ENCODE data around the gene IQSEC1.
"Not testable (repeated sequence)": the region's sequence is repeated elsewhere in the genome, so short reads cannot be mapped to it uniquely, and the experiment has no call there.

The IQSEC1 gene

GRCh38 chr3:12884790-12885582, 188.2 kb downstream of the IQSEC1 start:
- no peak for DNase-seq

DNA sequence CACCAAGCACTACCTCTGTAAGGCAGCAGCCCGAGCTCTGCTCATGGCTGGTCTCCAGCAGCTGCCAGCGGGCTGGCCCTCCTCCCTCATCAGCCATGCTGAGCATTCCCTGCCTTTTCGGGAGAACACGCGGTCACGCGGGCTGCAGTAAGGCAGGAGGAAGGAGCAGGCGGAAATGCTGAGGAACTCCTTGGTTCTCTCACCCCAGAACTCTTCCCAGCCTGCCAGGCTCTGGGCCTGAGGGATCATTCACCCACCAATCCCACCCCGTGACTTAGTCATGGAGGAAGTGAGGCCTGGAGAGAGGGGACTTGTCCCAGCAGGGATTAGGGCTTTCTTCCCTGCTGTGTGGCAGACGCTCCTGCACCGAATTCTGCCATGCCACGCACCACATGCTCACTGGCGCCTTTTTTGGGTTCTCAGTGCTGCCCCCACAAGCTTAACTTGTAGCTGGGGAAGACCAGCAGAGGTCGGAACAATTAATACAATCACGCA, 189.0 kb downstream of the IQSEC1 start:
- DNase-seq: no peak

DNA sequence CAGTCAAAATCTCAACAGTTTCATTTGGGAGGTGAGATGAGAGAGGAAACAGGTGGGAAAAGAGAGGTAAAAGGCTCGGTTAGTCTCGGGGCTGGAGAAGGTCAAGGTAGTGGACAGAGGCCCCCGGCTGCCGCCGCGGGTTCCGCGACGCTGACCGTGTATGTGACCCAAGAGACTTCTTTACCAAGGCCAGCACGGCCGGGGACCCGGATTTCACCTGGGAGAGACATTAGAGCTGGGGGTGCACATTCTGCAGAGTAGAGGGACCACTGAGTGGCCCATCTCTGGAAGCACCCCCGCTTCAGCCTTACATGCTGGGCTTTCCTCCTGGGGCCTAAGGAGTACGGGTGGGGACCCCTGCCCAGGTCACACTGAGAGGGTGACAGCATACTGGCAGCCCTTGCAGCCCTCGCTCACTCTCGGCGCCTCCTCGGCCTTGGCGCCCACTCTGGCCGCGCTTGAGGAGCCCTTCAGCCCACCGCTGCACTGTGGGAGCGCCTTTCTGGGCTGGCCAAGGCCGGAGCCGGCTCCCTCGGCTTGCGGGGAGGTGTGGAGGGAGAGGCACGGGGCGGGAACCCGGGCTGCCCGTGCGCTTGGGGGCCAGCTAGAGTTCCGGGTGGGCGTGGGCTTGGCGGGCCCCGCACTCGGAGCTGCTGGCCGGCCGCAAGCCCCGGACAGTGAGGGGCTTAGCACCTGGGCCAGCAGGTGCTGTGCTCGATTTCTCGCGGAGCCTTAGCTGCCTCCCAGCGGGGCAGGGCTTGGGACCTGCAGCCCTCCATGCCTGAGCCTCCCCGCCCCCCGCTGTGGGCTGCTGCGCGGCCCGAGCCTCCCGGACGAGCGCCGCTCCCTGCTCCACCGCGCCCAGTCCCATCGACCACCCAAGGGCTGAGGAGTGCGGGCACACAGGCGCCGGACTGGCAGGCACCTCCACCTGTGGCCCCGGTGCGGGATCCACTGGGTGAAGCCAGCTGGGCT, 190.6 kb downstream of the IQSEC1 start:
- no peak for DNase-seq

GRCh38 chr3:12881858-12882257, 191.4 kb downstream of the IQSEC1 start:
- not testable (repeated sequence) for DNase-seq

- no peak for DNase-seq
Observed at GRCh38 chr3:12879191-12879815, 193.9 kb downstream of the IQSEC1 start.

DNA sequence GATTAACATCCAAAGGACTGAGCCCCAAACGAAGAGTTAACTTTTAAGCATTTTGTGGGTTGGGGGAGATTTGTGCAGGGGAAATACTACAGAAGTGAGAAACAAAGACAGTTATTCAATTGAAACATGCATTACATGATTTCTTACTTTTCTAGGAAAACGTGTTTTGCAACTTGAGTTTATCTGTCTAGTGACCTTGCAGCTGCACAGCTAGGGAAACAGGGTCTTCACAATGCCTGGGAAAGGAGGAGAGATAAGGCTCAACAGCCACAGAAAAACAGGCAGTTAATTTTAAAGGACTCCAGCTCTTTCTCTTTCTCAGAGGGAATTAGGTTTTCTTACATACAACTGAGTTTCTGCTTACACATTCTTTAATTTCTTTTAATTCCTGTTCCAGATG, 194.5 kb downstream of the IQSEC1 start:
- not testable (repeated sequence) for DNase-seq

DNA sequence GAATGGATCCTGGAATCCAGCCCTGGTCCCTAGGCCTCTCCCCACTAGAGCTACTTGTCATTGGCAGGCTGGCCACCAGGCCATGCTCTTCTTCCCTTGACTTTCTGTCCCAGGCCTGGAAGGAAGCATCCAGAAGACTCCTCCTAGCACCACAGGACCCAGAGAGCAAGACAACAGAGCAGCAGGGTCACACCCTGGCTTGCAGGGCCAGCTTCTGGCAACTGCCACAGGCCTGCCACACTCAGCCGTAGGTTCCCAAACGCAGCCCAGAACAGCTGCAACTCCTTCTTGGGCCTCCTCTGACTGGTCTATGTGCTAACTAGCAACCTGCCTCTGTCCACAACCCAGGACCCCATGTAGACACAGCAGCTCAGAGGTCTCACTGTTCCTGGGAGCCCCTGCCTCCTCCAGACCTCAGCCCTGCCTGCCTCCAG, 195.1 kb downstream of the IQSEC1 start:
- DNase-seq: no peak

DNA sequence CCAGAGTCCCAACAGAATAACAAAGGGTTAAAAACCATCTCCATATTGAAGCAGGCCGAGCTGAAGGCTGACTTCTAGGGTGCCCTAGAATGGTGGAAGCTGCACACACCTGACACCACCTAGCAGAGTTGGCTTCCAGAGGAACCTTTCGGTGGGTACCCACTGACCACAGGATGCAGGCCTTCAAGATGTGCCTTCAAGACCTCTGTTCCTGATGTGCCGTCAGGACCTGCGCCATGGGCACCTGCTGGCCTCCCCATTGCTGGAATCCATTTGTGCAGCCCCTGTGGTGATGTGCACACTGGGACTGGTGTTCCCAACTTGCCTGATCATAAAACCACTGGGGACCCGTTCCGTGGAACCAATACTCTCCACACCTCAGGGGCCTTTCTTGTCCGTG, 196.2 kb downstream of the IQSEC1 start:
- DNase-seq: no peak

DNA sequence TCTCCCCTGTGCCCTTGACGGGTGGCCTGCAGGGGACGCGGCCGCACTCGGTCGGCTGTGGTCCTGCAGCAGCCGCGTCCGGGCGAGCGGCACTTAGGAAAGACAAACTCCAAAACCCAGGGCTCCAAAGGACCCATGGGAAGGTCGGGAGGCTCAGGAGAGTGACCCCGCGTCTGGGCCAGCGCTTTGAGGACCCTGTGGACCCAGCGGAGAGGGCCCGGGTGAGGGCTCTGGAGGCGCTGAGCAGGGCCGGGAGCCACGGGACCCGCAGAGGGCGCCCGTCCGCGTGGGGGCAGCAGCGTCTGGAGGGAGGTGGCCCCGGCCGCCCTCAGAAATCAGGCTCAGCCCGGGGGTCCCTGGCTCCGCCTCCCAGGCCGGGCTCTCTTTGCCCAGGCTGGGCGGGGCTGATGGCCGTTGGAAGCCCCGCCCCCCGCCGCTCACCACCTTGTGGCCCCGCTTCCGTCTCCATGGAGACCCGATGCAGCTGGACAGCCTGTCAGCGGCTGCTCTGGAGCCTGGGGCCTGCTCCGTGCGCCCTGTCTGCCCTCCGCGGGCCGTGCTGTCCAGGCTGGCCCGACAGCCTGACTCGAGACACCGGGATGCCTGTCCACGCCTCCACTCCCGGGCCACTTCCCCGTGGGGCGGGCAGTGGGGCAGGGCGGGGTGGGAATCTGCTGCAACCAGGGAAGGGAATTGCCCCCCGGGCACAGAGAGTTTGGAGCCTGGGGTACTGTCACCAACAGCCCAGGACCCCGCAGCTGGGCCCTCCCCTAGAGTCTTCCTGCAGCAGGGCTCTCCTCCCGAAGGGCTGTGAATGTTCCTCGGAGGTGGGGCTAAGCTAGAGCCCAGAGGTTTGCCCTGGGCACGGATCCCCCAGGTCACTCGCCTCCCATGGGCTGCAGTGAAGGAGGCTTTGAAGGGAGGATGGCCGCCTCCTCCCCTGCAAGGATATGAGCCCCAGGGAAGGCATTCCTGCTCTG, 197.1 kb downstream of the IQSEC1 start:
- no peak for DNase-seq

DNA sequence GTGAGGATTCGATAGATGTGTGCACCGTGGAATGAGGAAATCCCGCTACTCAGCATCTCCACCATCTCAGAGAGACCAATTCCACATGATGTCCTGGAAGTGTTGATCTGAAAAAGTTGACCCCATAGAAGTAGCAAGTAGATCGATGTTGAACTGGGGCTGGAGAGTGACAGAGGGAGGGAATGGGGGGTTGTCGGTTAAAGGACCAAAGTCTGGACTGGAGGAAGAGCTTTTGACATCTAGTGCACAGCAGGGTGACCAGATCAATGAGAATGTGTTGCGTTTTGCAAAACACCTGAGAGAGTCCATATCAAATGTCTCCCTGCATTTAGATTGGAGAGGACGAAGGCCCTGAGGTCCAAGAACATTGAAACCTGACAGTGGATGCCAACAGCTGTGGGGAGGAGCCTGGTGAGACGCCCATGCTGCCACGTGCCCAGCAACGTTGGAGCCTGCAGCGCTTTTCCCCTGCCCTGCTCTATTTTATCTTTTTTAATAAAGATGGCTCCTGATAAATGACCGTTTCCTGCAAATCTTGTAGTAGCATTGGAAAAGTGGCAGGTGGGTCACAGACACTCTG, 201.7 kb downstream of the IQSEC1 start:
- DNase-seq: no peak

GRCh38 chr3:12870942-12871341, 202.3 kb downstream of the IQSEC1 start:
- no peak for DNase-seq

- DNase-seq: no peak
Observed at GRCh38 chr3:12869035-12869621, 204.1 kb downstream of the IQSEC1 start.

GRCh38 chr3:12868039-12869034, 204.9 kb downstream of the IQSEC1 start:
- DNase-seq: peak; percentile 37

GRCh38 chr3:12866836-12867235, 206.4 kb downstream of the IQSEC1 start:
- DNase-seq: no peak

DNA sequence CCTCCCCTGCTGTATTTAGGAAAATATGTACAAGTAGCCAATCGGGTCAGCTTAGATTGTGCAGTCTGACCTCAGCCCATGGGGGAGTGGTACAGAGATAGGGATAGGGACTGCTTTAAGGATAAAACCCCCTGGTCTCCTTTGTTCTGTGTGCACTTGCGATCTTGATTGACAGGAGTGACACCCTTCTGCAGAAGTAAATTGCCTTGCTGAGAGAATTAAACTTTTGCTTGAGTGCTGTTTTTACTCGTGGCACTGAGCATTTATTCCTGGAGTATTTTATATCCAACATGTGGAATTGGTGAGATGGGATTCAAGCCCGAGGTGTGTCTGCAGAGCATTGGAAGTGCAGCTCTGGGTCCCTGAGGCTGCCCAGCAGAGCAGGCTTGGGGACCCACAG, 208.0 kb downstream of the IQSEC1 start:
- DNase-seq: no peak

- no peak for DNase-seq
Observed at GRCh38 chr3:12862387-12862786, 210.8 kb downstream of the IQSEC1 start.

DNA sequence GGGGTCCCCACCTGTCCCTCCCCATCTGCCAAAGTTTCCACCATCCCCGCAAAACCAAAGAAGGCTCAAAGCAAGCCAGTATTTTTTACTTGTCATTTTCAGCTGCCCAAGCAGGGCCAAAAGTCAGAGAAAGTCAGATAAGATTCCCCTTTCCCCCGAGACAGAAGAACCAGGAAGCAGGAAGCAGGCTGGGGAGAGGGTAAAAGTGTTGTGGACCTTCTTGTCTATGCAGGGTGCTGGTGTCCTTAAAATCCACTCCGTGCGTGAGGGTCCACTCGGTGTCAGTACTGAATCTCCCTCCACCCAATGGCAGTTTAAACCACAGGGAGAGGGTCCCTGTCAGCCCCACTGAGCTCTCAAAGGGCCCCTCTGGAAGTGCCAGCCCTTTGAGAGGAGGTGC, 211.6 kb downstream of the IQSEC1 start:
- no peak for DNase-seq

DNA sequence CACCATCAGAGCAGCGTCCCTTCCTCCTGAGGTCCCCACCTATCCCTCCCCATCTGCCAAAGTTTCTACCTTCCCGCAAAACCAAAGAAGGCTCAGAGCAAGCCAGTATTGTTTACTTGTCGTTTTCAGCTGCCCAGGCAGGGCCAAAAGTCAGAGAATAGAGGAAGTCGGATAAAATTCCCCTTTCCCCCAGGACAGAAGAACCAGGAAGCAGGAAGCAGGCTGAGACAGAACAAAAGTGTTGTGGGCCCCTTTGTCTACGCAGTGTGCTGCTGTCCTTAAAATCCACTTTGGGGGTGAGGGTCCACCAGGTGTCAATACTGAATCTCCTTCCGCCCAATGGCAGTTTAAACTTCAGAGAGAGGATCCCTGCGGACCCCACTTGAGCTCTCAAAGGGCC, 213.4 kb downstream of the IQSEC1 start:
- DNase-seq: no peak

DNA sequence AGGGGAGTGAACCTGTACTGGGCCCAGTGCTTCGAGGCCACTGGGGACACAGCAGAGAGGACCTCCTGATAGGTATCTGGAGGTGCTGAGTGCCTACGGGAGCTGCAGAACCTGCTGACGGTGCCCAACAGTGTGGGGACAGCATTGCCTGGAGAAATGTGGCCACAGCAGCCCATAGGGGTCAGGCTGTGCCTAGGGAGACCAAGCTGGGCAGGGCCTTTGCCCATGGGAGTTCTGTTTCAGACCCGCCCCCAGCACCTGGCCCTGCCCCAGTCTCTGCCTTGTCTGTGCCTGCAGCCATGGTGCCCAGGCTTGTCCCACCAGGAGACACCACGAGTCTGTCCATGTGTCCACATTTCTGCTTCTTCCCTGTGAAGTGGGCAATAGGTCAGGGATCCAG, 216.6 kb downstream of the IQSEC1 start:
- no peak for DNase-seq

DNA sequence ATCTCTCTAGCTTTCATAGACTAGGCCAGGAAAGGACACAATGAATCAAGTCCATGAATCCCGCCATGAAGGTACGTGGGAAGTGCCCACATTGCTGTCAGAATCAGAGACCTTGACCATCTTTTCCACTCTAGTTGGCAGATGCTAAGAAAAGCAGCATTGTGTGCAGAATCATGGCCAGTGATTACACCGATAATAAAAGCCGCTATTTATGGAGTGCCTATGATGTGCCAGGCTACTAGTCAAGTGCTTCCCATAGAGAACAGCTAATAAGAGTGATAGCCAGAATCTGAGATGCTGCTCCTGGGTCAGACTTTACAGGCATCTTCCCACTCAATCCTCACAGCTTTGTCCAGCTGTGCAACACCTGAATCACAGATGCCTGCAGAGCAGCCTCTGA, 218.7 kb downstream of the IQSEC1 start:
- DNase-seq: no peak

Data from activated effector memory CD4-positive, alpha-beta T cell treated with Interleukin-2 at 50 U/mL for 16 hours (primary cell).